Esophagus muscularis mucosa (tissue), 4 donors: ENCODE results near the gene TRIM71. TPM values are rescaled to one million over a fixed set of nuclear protein-coding genes. Genes with fewer than 3 reads are reported as not detected.

ENCODE experiments used
- DNase-seq: peaks from one replicate; pipeline ENCODE4 v3.0.0-alpha.2; 2017; ENCODE audit errors: extremely low spot score
- H3K27ac ChIP-seq, 4 donors: fragments of 200-600 bp; sonication (generic); replicated peaks in 1 of 4; 1 replicate in 3 of 4; 2 replicates in 1 of 4; pipeline ENCODE4 v1.5.1; 2016 to 2019; ENCODE audit warnings: mild to moderate bottlenecking in 1 of 4
- H3K27me3 ChIP-seq, 4 donors: fragments of 200-600 bp; sonication (generic); one replicate each; pipeline versions ENCODE4 v1.5.1 to v1.6.0; 2016 to 2019
- H3K36me3 ChIP-seq, 4 donors: fragments of 200-600 bp; sonication (generic); one replicate each; pipeline ENCODE4 v1.5.1; 2016 to 2019
- H3K4me1 ChIP-seq, 4 donors: fragments of 200-600 bp; sonication (generic); one replicate each; pipeline ENCODE4 v1.5.1; 2016 to 2019
- H3K4me3 ChIP-seq, 4 donors: fragments of 200-600 bp; sonication (generic); 1 replicate in 2 of 4; 2 replicates in 2 of 4; pipeline ENCODE4 v1.5.1; 2016 to 2019; ENCODE audit warnings: mild to moderate bottlenecking in 4 of 4, moderate library complexity in 1 of 4
- H3K9me3 ChIP-seq, 4 donors: fragments of 200-600 bp; sonication (generic); 1 replicate in 3 of 4; 2 replicates in 1 of 4; pipeline ENCODE4 v1.5.1; 2016 to 2019
- EP300 ChIP-seq: sonication (generic); formaldehyde crosslinking; IDR thresholded peaks from one replicate; pipeline ENCODE4 v1.6.1; 2017; ENCODE audit warnings: antibody characterized with exemption
- POLR2A ChIP-seq: fragments of 450-650 bp; IDR thresholded peaks from one replicate; pipeline ENCODE4 v1.6.1; 2017; ENCODE audit warnings: antibody characterized with exemption, moderate library complexity, mild to moderate bottlenecking, low read depth
- POLR2AphosphoS5 ChIP-seq, 2 donors: sonication (generic); formaldehyde crosslinking; IDR thresholded peaks; one replicate each; pipeline ENCODE4 v1.6.1; 2017; ENCODE audit warnings: antibody characterized with exemption in 2 of 2
- WGBS: methylation state at CpG from one replicate; pipeline ENCODE4 v1.1.5; 2018; 5-methylcytosine and 5-hydroxymethylcytosine counted together
- intact Hi-C: fragments of 100-400 bp; cut with DNase I; formaldehyde crosslinking; loops from one replicate; pipeline ENCODE4 v1.15.1; 2023
- total RNA-seq, 4 donors: library from RNA; depleted of rRNA; stranded (reverse); fragments of >200 nt; gene quantifications; one replicate each; pipeline versions ENCODE4 v1.1.0 to v1.2.1, GENCODE V29; 2016
- TF ChIP-seq, protein P1 (sequence below), 3 experiments: fragments of 200-600 bp in 2 of 3; fragments of 450-650 bp in 1 of 3; sonication (generic) in 2 of 3; IDR thresholded peaks; one replicate each; pipeline ENCODE4 v1.5.1; 2017 to 2019; ENCODE audit warnings: antibody characterized with exemption in 3 of 3, mild to moderate bottlenecking in 2 of 3, moderate library complexity in 1 of 3

TRIM71 gene
- total RNA-seq, 4 donors from 2014 or later = not detected

DNA sequence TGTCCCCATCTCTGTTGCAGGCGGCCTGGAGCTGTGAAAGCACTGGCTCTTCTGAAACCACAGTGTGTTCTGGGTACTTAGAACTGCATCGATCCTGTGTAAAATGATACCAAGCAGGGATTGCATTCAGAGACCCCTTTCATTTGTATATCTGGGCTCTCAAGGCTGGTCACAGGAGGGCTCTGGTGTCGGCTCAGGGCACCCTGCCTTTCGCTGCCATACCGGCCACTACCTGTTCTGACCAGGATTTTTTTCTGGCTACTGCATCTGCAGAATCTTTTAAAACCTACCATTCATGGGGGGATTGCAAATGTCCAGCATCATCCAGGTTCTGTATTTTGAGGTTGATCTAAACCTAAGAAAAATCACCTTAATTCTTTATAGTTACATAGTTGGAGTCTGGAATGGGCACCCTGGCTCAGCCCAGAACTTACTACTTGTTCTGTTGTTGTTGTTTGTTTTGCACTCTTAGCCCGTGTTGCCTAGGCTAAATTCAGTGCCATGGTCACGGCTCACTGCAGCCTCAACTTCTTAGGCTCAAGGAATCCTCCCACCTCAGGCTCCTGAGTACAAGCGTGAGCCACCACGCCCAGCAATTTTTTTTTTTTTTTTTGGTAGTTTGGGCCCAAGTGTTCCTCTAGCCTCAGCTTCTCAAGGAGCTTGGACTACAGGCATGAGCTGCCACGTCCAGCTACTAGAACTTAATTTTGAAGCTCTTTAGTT is 52.7 kb downstream of the TRIM71 start:
- Histone ChIP-seq H3K27ac (no peak overlapping the region), H3K4me3 (no peak overlapping the region), H3K9me3 (no peaks in the 10 kb centered on the region), H3K36me3 (no peaks in the 10 kb centered on the region), H3K27me3 (no peaks in the 10 kb centered on the region), H3K4me1 (peaks cover 0 to 24% (median 19%) of the 10 kb centered on the region in 4 donors)
- WGBS = 92% methylated on average over 10 of the region's 10 CpGs
- intact Hi-C loops = no loop called here
- TF ChIP-seq POLR2AphosphoS5 (IDR thresholded peaks at IDR 0.05) (no peak), EP300 (no peak)
- no peak for DNase-seq

DNA sequence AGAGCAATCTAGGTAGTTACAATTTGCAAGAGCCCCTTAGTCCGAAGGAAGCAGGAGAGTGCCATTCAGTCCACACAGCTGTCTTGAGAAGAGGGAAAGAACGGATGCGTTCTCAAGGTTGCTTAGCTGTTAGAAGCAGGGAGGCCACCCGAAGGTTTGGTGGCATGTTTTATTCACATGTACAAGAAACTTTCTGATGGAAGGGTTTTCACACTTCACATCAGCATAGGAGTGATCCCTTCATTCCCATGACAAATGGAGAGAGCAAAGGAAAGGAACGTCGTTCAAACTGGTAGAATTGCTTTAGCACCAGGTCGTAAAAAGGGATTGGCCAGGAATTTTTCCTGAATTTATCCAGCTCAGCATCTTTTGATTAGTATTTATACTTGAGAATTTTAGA is 53.5 kb downstream of the TRIM71 start:
- H3K4me3 ChIP-seq = no peak overlapping the region
- WGBS = 91% methylated on average over 7 of the region's 7 CpGs
- H3K27me3 ChIP-seq = no peaks in the 10 kb centered on the region
- H3K36me3 ChIP-seq = no peaks in the 10 kb centered on the region
- H3K27ac ChIP-seq = no peak overlapping the region
- no peak for DNase-seq
- TF ChIP-seq POLR2AphosphoS5 (IDR thresholded peaks at IDR 0.05) (no peak), EP300 (no peak), POLR2A (no peak)
- TF ChIP-seq, protein P1, sequence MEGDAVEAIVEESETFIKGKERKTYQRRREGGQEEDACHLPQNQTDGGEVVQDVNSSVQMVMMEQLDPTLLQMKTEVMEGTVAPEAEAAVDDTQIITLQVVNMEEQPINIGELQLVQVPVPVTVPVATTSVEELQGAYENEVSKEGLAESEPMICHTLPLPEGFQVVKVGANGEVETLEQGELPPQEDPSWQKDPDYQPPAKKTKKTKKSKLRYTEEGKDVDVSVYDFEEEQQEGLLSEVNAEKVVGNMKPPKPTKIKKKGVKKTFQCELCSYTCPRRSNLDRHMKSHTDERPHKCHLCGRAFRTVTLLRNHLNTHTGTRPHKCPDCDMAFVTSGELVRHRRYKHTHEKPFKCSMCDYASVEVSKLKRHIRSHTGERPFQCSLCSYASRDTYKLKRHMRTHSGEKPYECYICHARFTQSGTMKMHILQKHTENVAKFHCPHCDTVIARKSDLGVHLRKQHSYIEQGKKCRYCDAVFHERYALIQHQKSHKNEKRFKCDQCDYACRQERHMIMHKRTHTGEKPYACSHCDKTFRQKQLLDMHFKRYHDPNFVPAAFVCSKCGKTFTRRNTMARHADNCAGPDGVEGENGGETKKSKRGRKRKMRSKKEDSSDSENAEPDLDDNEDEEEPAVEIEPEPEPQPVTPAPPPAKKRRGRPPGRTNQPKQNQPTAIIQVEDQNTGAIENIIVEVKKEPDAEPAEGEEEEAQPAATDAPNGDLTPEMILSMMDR (IDR thresholded peaks at IDR 0.05) = no peak
- peaks cover 0 to 21% (median 19%) of the 10 kb centered on the region in 4 donors for H3K4me1 ChIP-seq
- H3K9me3 ChIP-seq = no peaks in the 10 kb centered on the region
- intact Hi-C loops = no loop called here

DNA sequence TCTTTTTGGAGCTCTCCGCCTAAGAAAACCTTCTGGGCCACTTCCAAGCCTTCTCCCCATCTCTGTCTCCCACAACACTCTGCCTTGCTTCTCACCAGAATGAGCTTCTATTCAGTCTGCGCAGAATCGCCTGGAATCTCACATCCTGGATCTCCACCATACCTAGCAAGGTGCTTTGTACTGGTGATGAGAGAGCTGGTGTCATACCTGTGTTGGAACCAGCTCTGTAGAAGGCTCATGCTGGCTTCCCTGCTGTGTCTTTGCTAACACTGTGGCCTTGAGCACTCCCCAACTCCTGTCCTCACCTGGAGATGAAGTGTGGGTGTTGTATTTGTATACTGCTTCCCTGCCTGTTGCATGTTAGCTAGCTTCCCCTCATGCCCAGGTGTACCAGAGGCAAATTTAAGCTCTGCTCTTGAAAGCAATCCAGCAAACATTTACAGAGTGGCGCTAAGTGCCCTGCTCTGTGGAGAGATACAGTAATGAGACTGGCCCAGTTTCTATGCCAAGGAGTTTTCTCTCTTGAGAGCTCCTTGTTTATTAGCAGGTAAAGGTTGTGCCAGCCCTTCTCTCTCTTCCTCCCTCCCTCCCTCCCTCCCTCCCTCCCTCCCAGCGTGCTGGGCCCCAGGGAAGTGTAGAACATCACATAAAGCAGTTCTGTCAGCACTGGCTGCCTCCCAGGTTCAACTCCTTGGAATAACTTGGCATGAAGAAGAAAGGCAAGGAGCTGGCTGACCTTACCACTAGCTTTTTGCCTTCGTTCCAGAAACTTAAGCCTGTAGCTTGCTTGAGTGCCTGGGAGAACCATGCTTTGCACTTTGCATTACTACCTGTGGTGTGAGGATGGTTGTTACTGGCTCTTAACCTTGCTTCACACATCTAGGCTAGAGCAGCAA is 54.9 kb downstream of the TRIM71 start:
- TF ChIP-seq, protein P1 (IDR thresholded peaks at IDR 0.05) = no peak
- TF ChIP-seq POLR2A (no peak), EP300 (no peak), POLR2AphosphoS5 (IDR thresholded peaks at IDR 0.05) (peak in 1 of 2 donors; percentile 52)
- 65% methylated on average over 5 of the region's 6 CpGs for WGBS
- peak overlapping the region in 1 of 4 donors; percentile 46 for H3K27ac ChIP-seq
- H3K9me3 ChIP-seq = no peaks in the 10 kb centered on the region
- no peaks in the 10 kb centered on the region for H3K36me3 ChIP-seq
- no peak overlapping the region for H3K4me3 ChIP-seq
- H3K4me1 ChIP-seq = peaks cover 0 to 21% (median 19%) of the 10 kb centered on the region in 4 donors
- DNase-seq = no peak
- intact Hi-C loops = no loop called here
- H3K27me3 ChIP-seq = no peaks in the 10 kb centered on the region

DNA sequence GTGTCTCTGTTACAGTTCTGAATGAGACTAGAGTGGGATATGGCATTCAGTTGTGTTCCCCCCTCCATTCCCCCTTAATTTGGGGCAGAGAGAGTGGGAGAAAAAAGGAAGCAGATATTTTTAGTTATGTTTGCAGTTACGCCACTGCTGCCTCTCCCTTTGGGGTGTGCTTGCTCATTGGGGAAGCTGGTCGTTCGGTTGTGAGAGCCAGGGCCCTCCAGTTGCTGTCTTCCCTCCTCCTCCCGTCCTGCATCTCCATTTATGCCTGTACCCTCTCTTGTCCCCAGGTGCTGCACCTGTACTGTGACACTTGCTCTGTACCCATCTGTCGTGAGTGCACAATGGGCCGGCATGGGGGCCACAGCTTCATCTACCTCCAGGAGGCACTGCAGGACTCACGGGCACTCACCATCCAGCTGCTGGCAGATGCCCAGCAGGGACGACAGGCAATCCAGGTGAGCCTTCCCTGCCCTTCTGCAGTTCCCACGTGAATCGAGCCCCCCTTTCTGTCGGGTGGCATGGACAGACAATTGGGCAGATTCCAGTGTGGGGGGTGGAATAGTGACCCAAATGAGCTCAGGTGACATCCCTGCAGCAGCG is 55.8 kb downstream of the TRIM71 start:
- WGBS = 45% methylated on average over 12 of the region's 12 CpGs
- Histone ChIP-seq H3K9me3 (no peaks in the 10 kb centered on the region), H3K4me3 (no peak overlapping the region), H3K36me3 (no peaks in the 10 kb centered on the region), H3K27me3 (no peaks in the 10 kb centered on the region), H3K27ac (peak overlapping the region in 2 of 4 donors; percentile 19 to 46), H3K4me1 (peaks cover 0 to 21% (median 19%) of the 10 kb centered on the region in 4 donors)
- intact Hi-C loops = no loop called here
- TF ChIP-seq, protein P1 (IDR thresholded peaks at IDR 0.05) = no peak
- TF ChIP-seq EP300 = no peak
- TF ChIP-seq POLR2AphosphoS5 (IDR thresholded peaks at IDR 0.05) = no peak
- TF ChIP-seq POLR2A = no peak
- no peak for DNase-seq

DNA sequence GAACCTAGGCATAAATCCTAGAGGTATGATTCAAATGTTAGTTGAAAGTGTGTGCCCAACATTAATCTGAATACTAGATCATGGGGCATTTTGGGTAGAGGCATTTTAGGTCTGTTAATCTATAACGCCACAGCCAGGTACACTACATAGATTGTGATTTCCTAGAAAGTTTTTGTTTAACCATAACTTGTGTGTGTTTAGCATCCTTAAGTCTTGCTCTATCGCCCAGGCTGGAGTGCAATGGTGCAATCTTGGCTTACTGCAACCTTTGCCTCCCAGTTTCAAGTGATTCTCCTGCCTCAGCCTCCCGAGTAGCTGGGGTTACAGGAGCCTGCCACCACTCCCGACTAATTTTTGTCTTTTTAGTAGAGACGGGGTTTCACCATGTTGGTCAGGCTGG is 59.1 kb downstream of the TRIM71 start:
- Histone ChIP-seq H3K27ac (no peak overlapping the region), H3K27me3 (no peaks in the 10 kb centered on the region), H3K4me3 (no peak overlapping the region), H3K36me3 (no peaks in the 10 kb centered on the region), H3K9me3 (no peaks in the 10 kb centered on the region), H3K4me1 (peaks cover 0 to 21% (median 19%) of the 10 kb centered on the region in 4 donors)
- TF ChIP-seq, protein P1 (IDR thresholded peaks at IDR 0.05) = no peak
- TF ChIP-seq EP300 (no peak), POLR2AphosphoS5 (IDR thresholded peaks at IDR 0.05) (no peak), POLR2A (no peak)
- 92% methylated on average over 5 of the region's 5 CpGs for WGBS
- intact Hi-C loops = no loop called here
- no peak for DNase-seq
